ENCODE data around the gene ATG5. TPM values are rescaled to one million over a fixed set of nuclear protein-coding genes. Genes with fewer than 3 reads are reported as not detected.

ATG5 gene
- total and polyA plus RNA-seq, 12 donors: 20.1 to 65.9 (median 41.9) TPM

DNA sequence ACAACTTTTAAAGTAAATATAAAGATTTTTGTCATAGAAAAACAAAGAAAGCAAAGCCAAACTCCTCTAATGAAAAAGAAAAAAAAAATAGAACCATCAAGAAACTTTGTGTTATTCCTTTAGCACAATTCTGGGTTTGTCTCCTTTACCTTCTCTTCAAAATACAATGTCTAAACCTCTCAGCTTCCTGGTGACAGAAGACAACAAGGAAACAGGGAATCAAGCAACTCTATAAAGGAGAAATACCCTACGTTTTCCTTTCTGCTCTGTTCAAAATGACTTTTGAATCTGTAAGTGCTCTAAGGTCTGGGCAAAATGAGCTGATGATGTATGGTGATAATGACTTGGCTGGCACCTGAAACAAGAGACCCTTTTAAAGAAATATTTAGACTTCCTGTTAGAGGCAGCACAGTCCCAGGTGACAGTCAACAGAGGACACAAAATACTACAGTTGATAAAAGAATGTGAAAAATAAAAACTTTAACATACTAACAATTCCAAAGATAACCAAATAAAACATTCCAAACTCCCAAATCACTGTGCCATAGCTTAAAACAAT is 138.1 kb downstream of the ATG5 start:
- intact Hi-C loops (cut with DNase I): no loop called here
- no peaks in the 10 kb centered on the region for H3K27me3 ChIP-seq
- H3K27ac ChIP-seq: no peak overlapping the region
- no peaks in the 10 kb centered on the region for H3K36me3 ChIP-seq (replicated peaks in 1 of 2)
- DNase-seq: no peak
- 54 to 95% (median 79%) methylated on average over 1 of the region's 1 CpG for WGBS, 4 donors
- H3K9me3 ChIP-seq (replicated peaks in 1 of 3): no peaks in the 10 kb centered on the region
- no peak for TF ChIP-seq POLR2A (IDR thresholded peaks at IDR 0.05)
- TF ChIP-seq, protein P1, sequence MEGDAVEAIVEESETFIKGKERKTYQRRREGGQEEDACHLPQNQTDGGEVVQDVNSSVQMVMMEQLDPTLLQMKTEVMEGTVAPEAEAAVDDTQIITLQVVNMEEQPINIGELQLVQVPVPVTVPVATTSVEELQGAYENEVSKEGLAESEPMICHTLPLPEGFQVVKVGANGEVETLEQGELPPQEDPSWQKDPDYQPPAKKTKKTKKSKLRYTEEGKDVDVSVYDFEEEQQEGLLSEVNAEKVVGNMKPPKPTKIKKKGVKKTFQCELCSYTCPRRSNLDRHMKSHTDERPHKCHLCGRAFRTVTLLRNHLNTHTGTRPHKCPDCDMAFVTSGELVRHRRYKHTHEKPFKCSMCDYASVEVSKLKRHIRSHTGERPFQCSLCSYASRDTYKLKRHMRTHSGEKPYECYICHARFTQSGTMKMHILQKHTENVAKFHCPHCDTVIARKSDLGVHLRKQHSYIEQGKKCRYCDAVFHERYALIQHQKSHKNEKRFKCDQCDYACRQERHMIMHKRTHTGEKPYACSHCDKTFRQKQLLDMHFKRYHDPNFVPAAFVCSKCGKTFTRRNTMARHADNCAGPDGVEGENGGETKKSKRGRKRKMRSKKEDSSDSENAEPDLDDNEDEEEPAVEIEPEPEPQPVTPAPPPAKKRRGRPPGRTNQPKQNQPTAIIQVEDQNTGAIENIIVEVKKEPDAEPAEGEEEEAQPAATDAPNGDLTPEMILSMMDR (IDR thresholded peaks at IDR 0.05): no peak
- H3K4me3 ChIP-seq: no peak overlapping the region
- no peaks in the 10 kb centered on the region for H3K4me1 ChIP-seq (replicated peaks in 1 of 2)

DNA sequence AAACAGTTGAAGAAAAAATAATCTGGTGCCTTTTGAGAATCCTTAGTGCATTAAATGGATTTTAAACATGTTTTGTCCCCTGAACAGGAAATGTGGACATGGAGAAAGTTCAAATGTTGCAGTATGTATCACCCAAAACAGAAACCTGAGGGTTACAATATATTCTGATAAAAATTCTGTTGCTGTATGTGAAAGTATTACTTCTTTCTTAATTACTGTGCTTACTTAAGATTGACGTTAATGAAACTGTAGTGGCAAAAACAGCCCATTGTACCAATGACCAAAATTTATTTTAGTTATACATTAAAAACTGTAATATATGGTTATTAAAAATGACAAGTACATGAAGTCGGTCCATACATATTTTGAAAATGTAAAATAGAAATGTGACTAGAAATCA is 138.8 kb downstream of the ATG5 start:
- Histone ChIP-seq H3K4me1 (replicated peaks in 1 of 2) (no peaks in the 10 kb centered on the region), H3K36me3 (replicated peaks in 1 of 2) (no peaks in the 10 kb centered on the region), H3K27me3 (no peaks in the 10 kb centered on the region), H3K4me3 (no peak overlapping the region), H3K27ac (no peak overlapping the region), H3K9me3 (replicated peaks in 1 of 3) (no peaks in the 10 kb centered on the region)
- TF ChIP-seq, protein P1 (IDR thresholded peaks at IDR 0.05): no peak
- DNase-seq: no peak
- WGBS, 4 donors: 94 to 97% (median 95%) methylated on average over 2 of the region's 2 CpGs
- intact Hi-C loops (cut with DNase I): no loop called here

DNA sequence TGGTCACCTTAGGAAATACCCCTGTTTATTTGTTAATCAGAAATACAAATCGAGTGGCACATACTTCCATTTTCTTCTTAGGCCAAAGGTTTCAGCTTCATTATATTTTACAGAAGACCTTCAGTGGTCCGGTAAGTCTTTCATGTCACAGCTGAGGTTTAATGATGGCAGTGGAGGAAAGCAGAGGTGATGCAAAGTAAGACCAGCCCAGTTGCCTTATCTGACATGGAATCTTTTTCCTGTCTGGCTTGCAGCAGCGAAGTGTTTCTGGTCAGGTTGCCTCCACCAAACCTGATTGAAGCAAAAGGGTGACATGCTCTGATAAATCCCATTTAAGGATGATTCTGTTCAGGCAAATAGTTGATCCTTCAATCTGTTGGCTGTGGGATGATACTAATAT is 139.4 kb downstream of the ATG5 start:
- Histone ChIP-seq H3K4me1 (replicated peaks in 1 of 2) (no peaks in the 10 kb centered on the region), H3K27me3 (no peaks in the 10 kb centered on the region), H3K9me3 (replicated peaks in 1 of 3) (no peaks in the 10 kb centered on the region), H3K27ac (no peak overlapping the region), H3K4me3 (no peak overlapping the region), H3K36me3 (replicated peaks in 1 of 2) (no peaks in the 10 kb centered on the region)
- no peak for TF ChIP-seq POLR2A (IDR thresholded peaks at IDR 0.05)
- TF ChIP-seq, protein P1 (IDR thresholded peaks at IDR 0.05): no peak
- 88 to 92% (median 90%) methylated on average over 3 of the region's 3 CpGs for WGBS, 4 donors
- DNase-seq: no peak
- intact Hi-C loops (cut with DNase I): no loop called here

DNA sequence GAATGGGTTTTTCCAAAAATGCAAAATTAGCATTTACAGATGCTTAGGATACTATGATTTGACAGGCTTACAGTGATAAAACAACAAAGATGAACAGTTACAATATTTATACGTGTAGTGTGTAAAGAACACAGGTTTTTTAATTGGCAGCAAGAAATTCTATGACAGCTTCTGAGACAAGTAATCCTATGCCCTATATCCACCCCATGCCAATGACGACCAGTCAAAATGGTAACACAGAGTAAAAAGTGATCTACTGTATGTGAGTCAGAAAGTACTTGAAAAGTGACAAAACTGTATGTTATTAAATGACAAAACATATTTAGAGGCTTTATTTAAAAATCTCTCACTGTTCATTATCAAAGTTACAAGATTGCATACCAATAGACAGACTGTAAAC is 139.9 kb downstream of the ATG5 start:
- intact Hi-C loops (cut with DNase I): no loop called here
- DNase-seq: no peak
- no peak overlapping the region for H3K4me3 ChIP-seq
- H3K4me1 ChIP-seq (replicated peaks in 1 of 2): no peaks in the 10 kb centered on the region
- no peaks in the 10 kb centered on the region for H3K27me3 ChIP-seq
- no peak for TF ChIP-seq POLR2A (IDR thresholded peaks at IDR 0.05)
- TF ChIP-seq, protein P1 (IDR thresholded peaks at IDR 0.05): no peak
- H3K36me3 ChIP-seq (replicated peaks in 1 of 2): no peaks in the 10 kb centered on the region
- H3K27ac ChIP-seq: no peak overlapping the region
- no peaks in the 10 kb centered on the region for H3K9me3 ChIP-seq (replicated peaks in 1 of 3)
- WGBS, 4 donors: 95 to 97% (median 96%) methylated on average over 2 of the region's 2 CpGs
